ENCODE data around the gene BMP6. TPM values are rescaled to one million over a fixed set of nuclear protein-coding genes. Genes with fewer than 3 reads are reported as not detected.

BMP6 gene
- total and polyA plus RNA-seq, 12 donors = 0.59 to 4.1 (median 2.6) TPM

- no peak for TF ChIP-seq CTCF (IDR thresholded peaks at IDR 0.05)
- ATAC-seq (peak; percentile 27 to 78 (median 58)), DNase-seq (peak; percentile 60 to 76)
- peak overlapping the region in 4 of 10 donors; percentile 11 to 47 (median 40) for H3K27ac ChIP-seq
- peaks cover 0 to 6% (median 0%) of the 10 kb centered on the region in 7 donors for H3K27me3 ChIP-seq
- H3K36me3 ChIP-seq = no peaks in the 10 kb centered on the region
- intact Hi-C loops (cut with DNase I) = loop anchor here in 8 of 10 donors (5.0 to 10.0 kb wide), 11 partner anchors 57 to 193 kb away; partner anchors contain the start of genes BLOC1S5 (in 2 of the 8) and BMP6 (in 2 of the 8)
- H3K4me3 ChIP-seq = no peak overlapping the region
- no peaks in the 10 kb centered on the region for H3K9me3 ChIP-seq
- WGBS, 2 donors = 69 to 74% methylated on average over 11 of the region's 11 CpGs
- H3K4me1 ChIP-seq = peaks cover 0 to 13% (median 4%) of the 10 kb centered on the region in 9 donors
Measured at GRCh38 chr6:7914991-7915789, 189.3 kb downstream of the BMP6 start.

- Histone ChIP-seq H3K4me3 (no peak overlapping the region), H3K36me3 (no peaks in the 10 kb centered on the region), H3K27me3 (peaks cover 0 to 6% (median 0%) of the 10 kb centered on the region in 7 donors), H3K4me1 (peaks cover 0 to 9% (median 0%) of the 10 kb centered on the region in 9 donors), H3K27ac (no peak overlapping the region), H3K9me3 (no peaks in the 10 kb centered on the region)
- 77 to 79% methylated on average over 1 of the region's 1 CpG for WGBS, 2 donors
- intact Hi-C loops (cut with DNase I) = loop anchor here in 5 of 10 donors (10.0 kb wide), 5 partner anchors 58 to 192 kb away; partner anchors contain the start of genes BLOC1S5 (in 1 of the 5) and BMP6 (in 1 of the 5)
- TF ChIP-seq CTCF (IDR thresholded peaks at IDR 0.05) = no peak
- no peak for ATAC-seq
- DNase-seq = no peak
Measured at GRCh38 chr6:7916959-7917358, 191.1 kb downstream of the BMP6 start.

GRCh38 chr6:7917729-7918128 is 191.8 kb downstream of the BMP6 start:
- Histone ChIP-seq H3K4me3 (no peak overlapping the region), H3K27me3 (peaks cover 0 to 6% (median 0%) of the 10 kb centered on the region in 7 donors), H3K27ac (no peak overlapping the region), H3K36me3 (no peaks in the 10 kb centered on the region), H3K9me3 (no peaks in the 10 kb centered on the region), H3K4me1 (peaks cover 0 to 9% (median 0%) of the 10 kb centered on the region in 9 donors)
- 86 to 90% methylated on average over 5 of the region's 5 CpGs for WGBS, 2 donors
- no peak for ATAC-seq
- intact Hi-C loops (cut with DNase I) = loop anchor here in 5 of 10 donors (10.0 kb wide), 5 partner anchors 57 to 193 kb away; partner anchors contain the start of genes BLOC1S5 (in 1 of the 5) and BMP6 (in 1 of the 5)
- DNase-seq = no peak
- TF ChIP-seq CTCF (IDR thresholded peaks at IDR 0.05) = no peak

- peaks cover 0 to 9% (median 0%) of the 10 kb centered on the region in 9 donors for H3K4me1 ChIP-seq
- H3K27ac ChIP-seq = no peak overlapping the region
- H3K36me3 ChIP-seq = no peaks in the 10 kb centered on the region
- DNase-seq = no peak
- no peak for ATAC-seq
- no peak for TF ChIP-seq CTCF (IDR thresholded peaks at IDR 0.05)
- no peaks in the 10 kb centered on the region for H3K9me3 ChIP-seq
- WGBS, 2 donors = 94 to 97% methylated on average over 4 of the region's 4 CpGs
- peaks cover 0 to 6% (median 0%) of the 10 kb centered on the region in 7 donors for H3K27me3 ChIP-seq
- intact Hi-C loops (cut with DNase I) = loop anchor here in 5 of 10 donors (10.0 kb wide), 5 partner anchors 56 to 194 kb away; partner anchors contain the start of genes BLOC1S5 (in 1 of the 5) and BMP6 (in 1 of the 5)
- no peak overlapping the region for H3K4me3 ChIP-seq
Measured at GRCh38 chr6:7918403-7918802, 192.5 kb downstream of the BMP6 start.

Measured in heart right ventricle (tissue), 16 donors.